ENCODE data around the gene TCP11X1. TPM values are rescaled to one million over a fixed set of nuclear protein-coding genes. Genes with fewer than 3 reads are reported as not detected.
"Not testable (repeated sequence)": the region's sequence is repeated elsewhere in the genome, so short reads cannot be mapped to it uniquely, and the experiment has no call there.

Gene TCP11X1
- total and polyA plus RNA-seq, 2 experiments from 2014 or later, result not detected

DNA sequence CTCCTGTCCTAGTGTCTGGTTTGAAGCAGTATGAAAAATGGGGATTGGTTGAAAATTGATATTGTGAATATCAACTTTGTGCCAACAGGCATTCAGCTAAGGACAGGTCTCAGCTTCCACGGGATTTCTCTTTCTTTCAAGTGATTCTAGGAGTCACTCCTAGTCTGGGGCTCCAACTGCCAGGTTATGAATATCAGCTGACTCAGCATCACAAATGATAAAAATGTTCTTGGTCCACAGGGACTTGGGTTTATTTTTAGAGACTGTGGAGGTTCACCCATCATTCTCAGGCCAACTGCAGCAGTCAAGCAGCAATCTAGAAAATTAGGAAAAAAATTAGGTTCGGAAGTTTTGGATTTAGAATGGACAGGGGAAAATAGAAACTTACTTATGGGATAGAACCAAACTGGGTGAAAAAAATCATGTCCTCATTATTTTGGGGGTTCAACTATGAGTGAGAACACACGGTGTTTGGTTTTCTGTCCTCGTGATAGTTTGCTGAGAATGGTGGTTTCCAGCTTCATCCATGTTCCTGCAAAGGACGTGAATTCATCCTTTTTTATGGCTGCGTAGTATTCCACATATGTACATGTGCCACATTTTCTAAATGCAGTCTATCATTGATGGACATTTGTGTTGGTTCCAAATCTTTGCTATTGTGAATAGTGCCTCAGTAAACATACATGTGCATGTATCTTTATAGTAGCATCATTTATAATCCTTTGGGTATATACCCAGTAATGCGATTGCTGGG lies 29.0 kb upstream of the TCP11X1 start (continued):
- TF ChIP-seq, protein P1, sequence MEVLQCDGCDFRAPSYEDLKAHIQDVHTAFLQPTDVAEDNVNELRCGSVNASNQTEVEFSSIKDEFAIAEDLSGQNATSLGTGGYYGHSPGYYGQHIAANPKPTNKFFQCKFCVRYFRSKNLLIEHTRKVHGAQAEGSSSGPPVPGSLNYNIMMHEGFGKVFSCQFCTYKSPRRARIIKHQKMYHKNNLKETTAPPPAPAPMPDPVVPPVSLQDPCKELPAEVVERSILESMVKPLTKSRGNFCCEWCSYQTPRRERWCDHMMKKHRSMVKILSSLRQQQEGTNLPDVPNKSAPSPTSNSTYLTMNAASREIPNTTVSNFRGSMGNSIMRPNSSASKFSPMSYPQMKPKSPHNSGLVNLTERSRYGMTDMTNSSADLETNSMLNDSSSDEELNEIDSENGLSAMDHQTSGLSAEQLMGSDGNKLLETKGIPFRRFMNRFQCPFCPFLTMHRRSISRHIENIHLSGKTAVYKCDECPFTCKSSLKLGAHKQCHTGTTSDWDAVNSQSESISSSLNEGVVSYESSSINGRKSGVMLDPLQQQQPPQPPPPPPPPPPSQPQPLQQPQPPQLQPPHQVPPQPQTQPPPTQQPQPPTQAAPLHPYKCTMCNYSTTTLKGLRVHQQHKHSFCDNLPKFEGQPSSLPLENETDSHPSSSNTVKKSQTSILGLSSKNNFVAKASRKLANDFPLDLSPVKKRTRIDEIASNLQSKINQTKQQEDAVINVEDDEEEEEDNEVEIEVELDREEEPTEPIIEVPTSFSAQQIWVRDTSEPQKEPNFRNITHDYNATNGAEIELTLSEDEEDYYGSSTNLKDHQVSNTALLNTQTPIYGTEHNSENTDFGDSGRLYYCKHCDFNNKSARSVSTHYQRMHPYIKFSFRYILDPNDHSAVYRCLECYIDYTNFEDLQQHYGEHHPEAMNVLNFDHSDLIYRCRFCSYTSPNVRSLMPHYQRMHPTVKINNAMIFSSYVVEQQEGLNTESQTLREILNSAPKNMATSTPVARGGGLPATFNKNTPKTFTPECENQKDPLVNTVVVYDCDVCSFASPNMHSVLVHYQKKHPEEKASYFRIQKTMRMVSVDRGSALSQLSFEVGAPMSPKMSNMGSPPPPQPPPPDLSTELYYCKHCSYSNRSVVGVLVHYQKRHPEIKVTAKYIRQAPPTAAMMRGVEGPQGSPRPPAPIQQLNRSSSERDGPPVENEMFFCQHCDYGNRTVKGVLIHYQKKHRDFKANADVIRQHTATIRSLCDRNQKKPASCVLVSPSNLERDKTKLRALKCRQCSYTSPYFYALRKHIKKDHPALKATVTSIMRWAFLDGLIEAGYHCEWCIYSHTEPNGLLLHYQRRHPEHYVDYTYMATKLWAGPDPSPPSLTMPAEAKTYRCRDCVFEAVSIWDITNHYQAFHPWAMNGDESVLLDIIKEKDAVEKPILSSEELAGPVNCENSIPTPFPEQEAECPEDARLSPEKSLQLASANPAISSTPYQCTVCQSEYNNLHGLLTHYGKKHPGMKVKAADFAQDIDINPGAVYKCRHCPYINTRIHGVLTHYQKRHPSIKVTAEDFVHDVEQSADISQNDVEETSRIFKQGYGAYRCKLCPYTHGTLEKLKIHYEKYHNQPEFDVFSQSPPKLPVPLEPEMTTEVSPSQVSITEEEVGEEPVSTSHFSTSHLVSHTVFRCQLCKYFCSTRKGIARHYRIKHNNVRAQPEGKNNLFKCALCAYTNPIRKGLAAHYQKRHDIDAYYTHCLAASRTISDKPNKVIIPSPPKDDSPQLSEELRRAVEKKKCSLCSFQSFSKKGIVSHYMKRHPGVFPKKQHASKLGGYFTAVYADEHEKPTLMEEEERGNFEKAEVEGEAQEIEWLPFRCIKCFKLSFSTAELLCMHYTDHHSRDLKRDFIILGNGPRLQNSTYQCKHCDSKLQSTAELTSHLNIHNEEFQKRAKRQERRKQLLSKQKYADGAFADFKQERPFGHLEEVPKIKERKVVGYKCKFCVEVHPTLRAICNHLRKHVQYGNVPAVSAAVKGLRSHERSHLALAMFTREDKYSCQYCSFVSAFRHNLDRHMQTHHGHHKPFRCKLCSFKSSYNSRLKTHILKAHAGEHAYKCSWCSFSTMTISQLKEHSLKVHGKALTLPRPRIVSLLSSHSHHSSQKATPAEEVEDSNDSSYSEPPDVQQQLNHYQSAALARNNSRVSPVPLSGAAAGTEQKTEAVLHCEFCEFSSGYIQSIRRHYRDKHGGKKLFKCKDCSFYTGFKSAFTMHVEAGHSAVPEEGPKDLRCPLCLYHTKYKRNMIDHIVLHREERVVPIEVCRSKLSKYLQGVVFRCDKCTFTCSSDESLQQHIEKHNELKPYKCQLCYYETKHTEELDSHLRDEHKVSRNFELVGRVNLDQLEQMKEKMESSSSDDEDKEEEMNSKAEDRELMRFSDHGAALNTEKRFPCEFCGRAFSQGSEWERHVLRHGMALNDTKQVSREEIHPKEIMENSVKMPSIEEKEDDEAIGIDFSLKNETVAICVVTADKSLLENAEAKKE (CRISPR knock-in tag; IDR thresholded peaks at IDR 0.05), result no peak
- TF ChIP-seq EZH2 (IDR thresholded peaks at IDR 0.05; ENCODE audit: low read depth, unreplicated experiment) (no peak), ZNF331 (CRISPR knock-in tag; IDR thresholded peaks at IDR 0.05; ENCODE audit: low read depth) (no peak), STAT1 (IDR thresholded peaks at IDR 0.05; ENCODE audit: unreplicated experiment) (no peak), ZNF114 (CRISPR knock-in tag; IDR thresholded peaks at IDR 0.05) (no peak)

DNA sequence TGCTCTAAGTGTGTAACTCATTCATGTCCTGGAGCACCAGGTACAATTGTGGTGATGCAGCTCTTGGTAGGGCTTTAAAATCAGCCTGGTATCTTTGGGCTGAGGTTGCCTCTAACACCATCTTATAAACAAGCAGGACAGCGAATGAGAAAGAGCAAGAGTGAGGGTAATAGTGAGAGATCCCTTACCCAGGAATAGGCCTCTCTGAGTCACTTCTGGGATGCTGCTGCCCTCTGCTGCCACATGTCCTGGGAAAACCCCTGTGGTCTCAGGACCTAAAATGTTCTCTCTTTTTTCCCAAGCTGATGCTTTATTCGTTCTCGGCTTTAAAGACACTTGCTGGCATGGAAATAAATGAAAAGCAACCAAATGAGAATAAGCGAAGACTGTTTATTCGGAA lies 7.2 kb upstream of the TCP11X1 start:
- not testable (repeated sequence) for H3K27ac Mint-ChIP-seq; H2AFZ ChIP-seq; DNase-seq (ENCODE audit: low spot score); H4K20me1 ChIP-seq (replicated peaks; ENCODE audit: insufficient read depth); H3K9me3 Mint-ChIP-seq; H3K27me3 ChIP-seq (ENCODE audit: insufficient read depth); H3K36me3 ChIP-seq (ENCODE audit: insufficient read depth); H3F3A ChIP-seq (replicated peaks; ENCODE audit: low read depth); H3K79me2 ChIP-seq (replicated peaks; ENCODE audit: insufficient read depth); H3K9me2 ChIP-seq (ENCODE audit: insufficient read depth); H3K27ac ChIP-seq (ENCODE audit: low read depth); H3K27me3 Mint-ChIP-seq (ENCODE audit: insufficient read depth, low read depth, poor library complexity); H3K4me3 ChIP-seq; H3K36me3 Mint-ChIP-seq (ENCODE audit: low read depth); H3K4me3 Mint-ChIP-seq; H3K4me2 ChIP-seq; H3K4me1 ChIP-seq (ENCODE audit: insufficient read depth); H3K4me1 Mint-ChIP-seq
- peak; percentile 94 for ATAC-seq

DNA sequence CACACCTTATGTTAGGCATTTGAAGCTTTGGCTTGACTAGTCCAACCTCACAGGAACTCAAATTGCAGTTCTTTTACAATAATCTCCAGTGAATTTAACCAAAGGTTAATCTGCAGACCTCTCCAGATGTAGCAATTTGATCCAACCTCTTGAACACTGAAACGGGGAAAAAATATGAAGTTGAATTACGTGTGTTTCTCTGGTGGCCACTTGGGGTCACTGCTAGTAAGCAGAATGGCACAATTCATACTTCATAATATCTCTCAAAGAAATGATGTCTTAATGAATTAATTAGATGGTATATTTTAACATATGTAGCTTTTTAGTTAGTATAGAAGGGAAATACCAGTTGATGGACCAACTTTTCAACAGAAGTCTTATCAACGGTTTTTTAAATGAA lies 1.4 kb downstream of the TCP11X1 start:
- H3K27me3 Mint-ChIP-seq (ENCODE audit: insufficient read depth, low read depth, poor library complexity); H3F3A ChIP-seq (replicated peaks; ENCODE audit: low read depth); H3K27me3 ChIP-seq (ENCODE audit: insufficient read depth); DNase-seq (ENCODE audit: low spot score); H3K4me1 ChIP-seq (ENCODE audit: insufficient read depth); H3K4me2 ChIP-seq; H3K4me3 Mint-ChIP-seq; H3K27ac Mint-ChIP-seq; H3K27ac ChIP-seq (ENCODE audit: low read depth); H3K4me3 ChIP-seq; H3K36me3 ChIP-seq (ENCODE audit: insufficient read depth); H4K20me1 ChIP-seq (replicated peaks; ENCODE audit: insufficient read depth); H2AFZ ChIP-seq; ATAC-seq; H3K9me2 ChIP-seq (ENCODE audit: insufficient read depth); H3K36me3 Mint-ChIP-seq (ENCODE audit: low read depth); H3K79me2 ChIP-seq (replicated peaks; ENCODE audit: insufficient read depth); H3K4me1 Mint-ChIP-seq; H3K9me3 Mint-ChIP-seq: not testable (repeated sequence)

DNA sequence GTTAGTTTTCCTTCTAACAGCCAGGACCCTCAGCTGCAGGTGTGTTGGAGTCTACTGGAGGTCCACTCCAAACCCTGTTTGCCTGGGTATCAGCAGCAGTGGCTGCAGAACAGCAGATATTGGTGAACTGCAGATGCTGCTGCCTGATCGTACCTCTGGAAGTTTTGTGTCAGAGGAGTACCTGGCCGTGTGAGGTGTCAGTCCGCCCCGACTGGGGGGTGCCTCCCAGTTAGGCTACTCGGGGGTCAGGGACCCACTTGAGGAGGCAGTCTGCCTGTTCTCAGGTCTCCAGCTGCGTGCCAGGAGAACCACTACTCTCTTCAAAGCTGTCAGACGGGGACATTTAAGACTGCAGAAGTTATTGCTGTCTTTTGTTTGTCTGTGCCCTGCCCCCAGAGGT lies 20.6 kb downstream of the TCP11X1 start:
- not testable (repeated sequence) for H3K9me2 ChIP-seq (ENCODE audit: insufficient read depth); ATAC-seq; H3K27me3 Mint-ChIP-seq (ENCODE audit: insufficient read depth, low read depth, poor library complexity); H3K27ac Mint-ChIP-seq; H3K79me2 ChIP-seq (replicated peaks; ENCODE audit: insufficient read depth); H3K4me3 Mint-ChIP-seq; H3K36me3 ChIP-seq (ENCODE audit: insufficient read depth); H3K4me1 Mint-ChIP-seq; H3K27ac ChIP-seq (ENCODE audit: low read depth); H3K9me3 Mint-ChIP-seq; H3K4me1 ChIP-seq (ENCODE audit: insufficient read depth); H3K27me3 ChIP-seq (ENCODE audit: insufficient read depth); H3K36me3 Mint-ChIP-seq (ENCODE audit: low read depth); DNase-seq (ENCODE audit: low spot score); H3K4me3 ChIP-seq; H2AFZ ChIP-seq; H3F3A ChIP-seq (replicated peaks; ENCODE audit: low read depth); H4K20me1 ChIP-seq (replicated peaks; ENCODE audit: insufficient read depth); H3K4me2 ChIP-seq

DNA sequence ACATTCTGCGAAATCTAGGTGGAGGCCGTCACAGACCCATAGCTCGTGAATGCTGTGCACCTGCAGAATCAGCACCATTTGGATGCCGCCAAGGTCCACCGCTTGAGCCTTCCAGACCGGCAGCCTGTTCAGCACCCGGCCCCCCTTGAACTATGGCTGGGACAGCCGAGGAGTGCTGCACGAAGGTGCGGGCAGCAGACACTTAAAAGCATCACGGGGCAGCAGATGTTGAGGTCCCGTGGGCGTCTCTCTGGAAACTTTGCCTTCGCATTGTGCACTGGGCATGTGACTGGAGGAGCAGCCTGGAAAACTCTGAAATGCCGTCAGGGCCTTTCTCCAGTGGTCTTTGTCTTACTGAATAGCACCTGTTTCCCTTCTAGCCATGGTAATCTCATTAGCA lies 25.2 kb downstream of the TCP11X1 start:
- not testable (repeated sequence) for H2AFZ ChIP-seq; H3F3A ChIP-seq (replicated peaks; ENCODE audit: low read depth); ATAC-seq; H3K9me2 ChIP-seq (ENCODE audit: insufficient read depth); H3K27me3 ChIP-seq (ENCODE audit: insufficient read depth); H3K79me2 ChIP-seq (replicated peaks; ENCODE audit: insufficient read depth); H3K36me3 Mint-ChIP-seq (ENCODE audit: low read depth); H3K4me1 ChIP-seq (ENCODE audit: insufficient read depth); H3K4me3 Mint-ChIP-seq; H3K9me3 Mint-ChIP-seq; H3K4me3 ChIP-seq; DNase-seq (ENCODE audit: low spot score); H4K20me1 ChIP-seq (replicated peaks; ENCODE audit: insufficient read depth); H3K27me3 Mint-ChIP-seq (ENCODE audit: insufficient read depth, low read depth, poor library complexity); H3K36me3 ChIP-seq (ENCODE audit: insufficient read depth); H3K27ac ChIP-seq (ENCODE audit: low read depth); H3K27ac Mint-ChIP-seq; H3K4me2 ChIP-seq; H3K4me1 Mint-ChIP-seq
